Parathyroid adenoma (tissue), 2 donors: ENCODE results near the gene CNTNAP2.

Experiments
- H2AFZ ChIP-seq: fragments of 300-600 bp; sonication (generic); one replicate; pipeline ENCODE4 v1.7.0; 2017; ENCODE audit warnings: antibody characterized with exemption, mild to moderate bottlenecking
- H3K27ac ChIP-seq: fragments of 300-600 bp; sonication (generic); one replicate; pipeline ENCODE4 v1.7.0; 2017
- H3K27me3 ChIP-seq: fragments of 300-600 bp; sonication (generic); one replicate; pipeline ENCODE4 v1.7.0; 2017; ENCODE audit warnings: low read length; ENCODE audit not compliant: control insufficient read depth, insufficient read depth
- H3K36me3 ChIP-seq: fragments of 300-600 bp; sonication (generic); one replicate; pipeline ENCODE4 v1.7.0; 2017; ENCODE audit warnings: low read length; ENCODE audit not compliant: control insufficient read depth, insufficient read depth
- H3K4me1 ChIP-seq: fragments of 300-600 bp; sonication (generic); one replicate; pipeline ENCODE4 v1.7.0; 2017; ENCODE audit warnings: control low read depth
- H3K4me2 ChIP-seq: fragments of 300-600 bp; sonication (generic); one replicate; pipeline ENCODE4 v1.7.0; 2017; ENCODE audit warnings: low read length
- H3K4me3 ChIP-seq: fragments of 300-600 bp; sonication (generic); one replicate; pipeline ENCODE4 v1.7.0; 2017; ENCODE audit warnings: low read depth, low read length
- H3K79me2 ChIP-seq: fragments of 300-600 bp; sonication (generic); one replicate; pipeline ENCODE4 v1.7.0; 2017; ENCODE audit warnings: control low read depth
- H3K9ac ChIP-seq: fragments of 300-600 bp; sonication (generic); one replicate; pipeline ENCODE4 v1.7.0; 2017; ENCODE audit warnings: mild to moderate bottlenecking
- H3K9me3 ChIP-seq: fragments of 300-600 bp; sonication (generic); one replicate; pipeline ENCODE4 v1.7.0; 2017; ENCODE audit warnings: low read length; ENCODE audit not compliant: control insufficient read depth
- CTCF ChIP-seq: fragments of 300-600 bp; sonication (generic); IDR thresholded peaks from one replicate; pipeline ENCODE4 v1.7.0; 2017; ENCODE audit warnings: antibody characterized with exemption, mild to moderate bottlenecking
- donor health status: primary hyperparathyroidism.

Gene CNTNAP2

GRCh38 chr7:147810269-147810668 lies 1693.7 kb downstream of the CNTNAP2 start:
- no peaks in the 10 kb centered on the region for H3K79me2 ChIP-seq
- no peak for TF ChIP-seq CTCF
- no peak overlapping the region for H3K9ac ChIP-seq
- H3K27ac ChIP-seq = no peak overlapping the region
- no peaks in the 10 kb centered on the region for H3K4me1 ChIP-seq
- no peaks in the 10 kb centered on the region for H3K36me3 ChIP-seq
- H3K9me3 ChIP-seq = no peaks in the 10 kb centered on the region
- H3K27me3 ChIP-seq = no peaks in the 10 kb centered on the region
- H2AFZ ChIP-seq = no peak overlapping the region
- no peak overlapping the region for H3K4me3 ChIP-seq
- H3K4me2 ChIP-seq = no peak overlapping the region

DNA sequence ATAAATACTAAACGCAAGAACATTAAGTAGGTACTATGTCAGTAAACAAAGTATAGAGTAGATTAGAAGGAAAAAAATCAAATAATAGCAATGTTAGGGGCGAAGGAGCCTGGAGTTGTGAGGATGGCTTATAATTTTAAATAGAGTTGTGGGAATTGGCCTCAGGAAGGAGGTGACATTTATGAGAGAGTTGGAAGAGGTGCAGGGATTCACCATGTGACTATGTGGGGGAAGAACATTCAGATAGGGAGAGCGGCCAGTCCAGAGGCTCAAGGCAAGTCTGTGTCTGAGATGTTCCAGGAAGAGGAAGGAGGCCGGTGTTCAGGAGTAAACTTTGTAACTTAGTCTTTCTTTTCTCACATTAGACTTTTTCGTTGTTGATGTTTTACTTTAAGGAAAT lies 1695.3 kb downstream of the CNTNAP2 start:
- Histone ChIP-seq H3K9ac (no peak overlapping the region), H3K4me3 (no peak overlapping the region), H3K79me2 (no peaks in the 10 kb centered on the region), H3K27me3 (no peaks in the 10 kb centered on the region), H3K36me3 (no peaks in the 10 kb centered on the region), H2AFZ (no peak overlapping the region), H3K9me3 (no peaks in the 10 kb centered on the region), H3K27ac (no peak overlapping the region), H3K4me2 (no peak overlapping the region), H3K4me1 (no peaks in the 10 kb centered on the region)
- no peak for TF ChIP-seq CTCF

GRCh38 chr7:147813316-147813715 lies 1696.7 kb downstream of the CNTNAP2 start:
- Histone ChIP-seq H3K27ac (no peak overlapping the region), H3K4me1 (no peaks in the 10 kb centered on the region), H3K79me2 (no peaks in the 10 kb centered on the region), H3K9me3 (no peaks in the 10 kb centered on the region), H3K4me2 (no peak overlapping the region), H2AFZ (no peak overlapping the region), H3K36me3 (no peaks in the 10 kb centered on the region), H3K4me3 (no peak overlapping the region), H3K9ac (no peak overlapping the region), H3K27me3 (no peaks in the 10 kb centered on the region)
- TF ChIP-seq CTCF = no peak

GRCh38 chr7:147818317-147818716 lies 1701.7 kb downstream of the CNTNAP2 start:
- H3K27ac ChIP-seq = no peak overlapping the region
- no peaks in the 10 kb centered on the region for H3K36me3 ChIP-seq

More at GRCh38 chr7:147818317-147818716, 1701.7 kb downstream of the CNTNAP2 start:
- Histone ChIP-seq H3K9me3 (no peaks in the 10 kb centered on the region), H2AFZ (no peak overlapping the region), H3K4me1 (no peaks in the 10 kb centered on the region), H3K4me2 (no peak overlapping the region), H3K27me3 (no peaks in the 10 kb centered on the region), H3K9ac (no peak overlapping the region), H3K79me2 (no peaks in the 10 kb centered on the region), H3K4me3 (no peak overlapping the region)
- no peak for TF ChIP-seq CTCF
